T1000 (cell line): Measurements from ENCODE around the gene ZNF853.
"Not testable (repeated sequence)": the region's sequence is repeated elsewhere in the genome, so short reads cannot be mapped to it uniquely, and the experiment has no call there.

Source experiments
- DNase-seq: peaks from one replicate; lab custom pipeline; 2025; ENCODE audit warnings: mixed read lengths; lab: John Stamatoyannopoulos, UW

ZNF853 gene

GRCh38 chr7:6652446-6653011 is 37.1 kb downstream of the ZNF853 start:
- DNase-seq = no peak

GRCh38 chr7:6653071-6654003 is 37.9 kb downstream of the ZNF853 start:
- no peak for DNase-seq

GRCh38 chr7:6654113-6654841 is 38.9 kb downstream of the ZNF853 start:
- DNase-seq = no peak

- DNase-seq = no peak
Measured at GRCh38 chr7:6654842-6655610, 39.6 kb downstream of the ZNF853 start.

GRCh38 chr7:6655636-6656385 is 40.4 kb downstream of the ZNF853 start:
- DNase-seq = no peak

GRCh38 chr7:6656413-6656812 is 41.0 kb downstream of the ZNF853 start:
- DNase-seq = no peak

GRCh38 chr7:6658618-6659345 is 43.4 kb downstream of the ZNF853 start:
- DNase-seq = no peak

- not testable (repeated sequence) for DNase-seq
Measured at GRCh38 chr7:6670851-6671250, 55.4 kb downstream of the ZNF853 start.
